CD4-positive, alpha-beta T cell treated with Interleukin-17A for 4 hours (primary cell): Measurements from ENCODE around the gene CEP20.
"Not testable (repeated sequence)": the region's sequence is repeated elsewhere in the genome, so short reads cannot be mapped to it uniquely, and the experiment has no call there.

Experiments used
- DNase-seq: peaks from one replicate; pipeline ENCODE4 v3.0.0-alpha.2; 2020; ENCODE audit warnings: mixed read lengths

Gene CEP20

DNA sequence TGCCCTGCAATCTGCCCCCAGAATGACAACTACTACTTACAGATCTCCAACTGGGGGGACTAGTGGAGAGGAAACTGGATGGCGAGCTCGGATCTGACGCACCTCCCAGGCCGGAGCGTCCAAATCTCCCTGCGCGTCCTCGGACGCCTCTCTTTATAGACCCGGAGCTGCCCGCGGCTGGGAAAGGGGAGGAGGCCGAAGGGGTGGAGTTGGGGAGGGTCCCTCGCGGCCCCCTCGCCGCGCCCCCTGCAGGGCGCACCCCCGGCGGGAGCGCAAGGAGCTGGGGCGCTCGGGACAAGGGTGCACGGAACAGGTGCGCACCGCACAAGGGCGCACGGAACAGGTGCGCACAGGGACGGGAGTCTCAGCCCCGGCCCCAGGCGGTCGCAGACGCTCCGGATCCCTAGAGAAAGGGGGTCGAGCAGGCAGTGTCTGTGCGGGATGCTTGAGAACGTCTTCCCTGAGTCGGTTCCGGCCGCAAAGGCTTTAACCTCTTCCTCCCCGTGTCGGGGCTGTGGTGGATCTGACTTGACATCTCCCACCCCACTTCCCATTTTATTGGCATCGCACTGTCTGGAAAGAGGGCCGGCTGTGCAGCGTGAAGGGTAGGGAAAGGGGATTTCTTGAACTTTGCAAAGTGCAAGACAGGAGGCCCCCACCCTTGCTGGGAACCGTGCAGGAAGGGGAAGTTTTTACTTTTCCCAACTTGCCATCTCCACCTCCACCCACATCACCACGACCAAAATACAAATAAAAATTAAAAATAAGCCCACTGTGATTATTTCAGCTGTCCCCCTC, 31.3 kb downstream of the CEP20 start, which contains the start of gene MYH11:
Gene MYH11 (minus strand): TSS at position 128 of the 798 bp plus-strand sequence. CDS start 18,776 bp downstream, outside the sequence.
- no peak for DNase-seq

DNA sequence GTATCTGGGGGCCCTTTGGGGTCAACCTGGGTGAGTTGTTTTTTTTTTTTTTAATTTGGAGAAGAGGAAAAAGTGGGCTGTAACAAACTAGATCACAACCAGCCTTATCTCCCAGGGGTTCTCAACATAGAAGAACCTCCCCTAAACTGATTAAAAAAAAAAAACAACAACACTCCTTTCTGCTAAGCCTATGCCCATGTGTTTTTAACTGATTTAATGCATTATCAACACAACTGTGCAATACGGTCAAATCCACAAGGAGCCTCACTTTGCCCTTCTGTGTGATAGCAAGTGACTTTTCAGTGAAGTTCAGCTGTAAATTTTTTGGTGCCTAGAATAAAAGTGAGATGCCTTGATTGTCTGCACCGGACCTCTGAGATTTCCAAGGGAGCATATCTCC, 32.2 kb downstream of the CEP20 start:
- no peak for DNase-seq

DNA sequence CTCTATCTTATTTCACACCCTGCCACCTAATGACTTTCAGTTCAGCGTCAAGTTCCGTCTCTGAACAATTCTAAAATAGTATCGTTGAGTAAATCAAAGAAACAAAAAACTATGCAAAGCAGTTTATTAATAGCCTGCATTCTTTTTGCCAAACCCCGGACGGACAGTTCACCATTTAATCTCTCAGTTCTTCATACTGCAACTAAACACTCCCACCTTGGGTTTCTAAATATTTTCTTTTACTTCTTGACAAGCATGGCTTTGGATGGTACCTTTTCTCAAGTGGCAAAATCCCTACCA, 32.7 kb downstream of the CEP20 start:
- no peak for DNase-seq

DNA sequence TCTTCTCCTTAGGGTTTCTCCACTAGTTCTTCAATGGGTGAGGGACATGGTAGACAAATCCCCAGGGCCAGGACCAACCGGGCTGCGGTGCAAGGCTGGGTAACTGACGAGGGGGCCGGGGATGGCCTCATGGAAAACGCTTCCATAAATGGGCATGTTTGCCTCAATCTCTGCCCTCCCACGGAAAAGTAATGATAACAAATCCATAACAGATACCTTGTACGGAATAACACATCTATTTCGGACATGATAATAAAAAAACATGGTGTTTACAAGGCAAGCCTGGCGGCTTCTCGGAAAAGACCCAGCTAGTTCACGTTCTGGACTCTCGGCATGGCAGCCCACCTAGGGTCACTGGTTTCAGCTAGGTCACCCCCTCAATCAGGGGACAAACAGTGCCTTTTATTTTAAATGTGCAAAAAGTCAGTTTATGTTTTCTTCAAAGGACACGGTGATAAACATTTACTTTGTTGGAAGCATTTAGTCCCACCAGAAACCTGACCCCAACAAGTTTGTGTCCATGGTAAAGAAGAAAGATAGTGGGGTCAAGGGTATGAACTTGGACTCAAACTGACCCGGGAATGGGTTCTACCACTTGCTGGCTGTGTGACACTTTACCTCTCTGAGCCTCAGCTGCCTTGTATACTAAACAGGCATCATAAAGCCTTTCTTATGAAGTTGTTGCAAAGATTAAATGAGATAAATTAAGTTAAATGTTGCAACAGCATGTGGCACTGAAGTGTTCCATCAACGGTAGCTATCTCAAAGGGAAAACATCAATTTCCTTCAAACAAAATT, 33.3 kb downstream of the CEP20 start:
- DNase-seq: no peak

DNA sequence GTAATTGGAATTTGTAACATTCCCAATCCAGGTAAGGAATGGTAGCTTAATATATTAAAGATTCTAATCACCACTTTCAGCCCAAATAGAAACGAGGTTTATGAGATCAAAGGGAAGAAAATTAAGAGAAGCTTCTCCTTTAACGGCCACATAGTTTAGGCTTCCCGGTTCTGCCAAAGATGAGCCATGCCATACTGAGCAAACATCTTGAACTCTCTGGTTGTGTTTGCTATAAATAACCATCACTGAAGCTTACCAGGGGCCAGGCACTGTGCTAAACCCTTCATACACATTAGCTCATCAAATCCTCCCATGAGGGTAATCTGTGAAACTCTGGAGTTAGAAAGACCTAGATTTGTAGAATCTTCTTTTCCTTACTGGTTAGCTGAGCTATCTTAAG, 34.3 kb downstream of the CEP20 start:
- no peak for DNase-seq

DNA sequence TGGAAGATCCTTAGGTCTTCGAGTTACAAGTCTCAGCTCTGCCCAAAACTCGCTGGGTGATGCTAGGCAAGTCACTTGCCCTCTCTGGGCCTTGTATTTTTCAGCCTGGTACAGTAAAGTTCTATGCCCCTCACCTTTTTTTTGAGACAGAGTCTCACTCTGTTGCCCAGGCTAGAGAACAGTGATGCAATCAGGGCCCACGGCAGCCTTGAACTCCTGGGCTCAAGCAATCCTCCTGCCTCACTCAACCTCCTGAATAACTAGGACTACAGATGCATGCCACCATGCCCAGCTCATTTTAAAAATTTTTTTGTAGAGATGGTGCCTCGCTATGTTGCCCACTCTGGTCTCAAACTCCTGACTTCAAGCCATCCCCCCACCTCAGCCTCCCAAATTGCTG, 35.4 kb downstream of the CEP20 start:
- DNase-seq: no peak

DNA sequence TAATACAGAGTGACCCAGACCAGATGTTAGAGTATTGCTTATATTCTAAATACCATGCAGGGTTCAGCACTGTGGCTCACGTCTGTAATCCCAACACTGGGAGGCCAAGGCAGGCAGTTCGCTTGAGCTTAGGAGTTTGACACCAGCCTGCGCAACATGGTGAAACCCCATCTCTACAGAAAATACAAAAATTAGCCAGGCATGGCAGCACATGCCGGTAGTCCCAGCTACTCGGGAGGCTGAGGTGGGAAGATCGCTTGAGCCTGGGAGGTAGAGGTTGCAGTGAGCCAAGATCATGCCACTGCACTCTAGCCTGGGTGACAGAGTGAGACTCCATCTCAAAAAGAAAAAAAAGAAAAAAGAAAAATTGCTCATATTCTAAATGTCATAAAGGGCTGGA, 37.8 kb downstream of the CEP20 start:
- not testable (repeated sequence) for DNase-seq

DNA sequence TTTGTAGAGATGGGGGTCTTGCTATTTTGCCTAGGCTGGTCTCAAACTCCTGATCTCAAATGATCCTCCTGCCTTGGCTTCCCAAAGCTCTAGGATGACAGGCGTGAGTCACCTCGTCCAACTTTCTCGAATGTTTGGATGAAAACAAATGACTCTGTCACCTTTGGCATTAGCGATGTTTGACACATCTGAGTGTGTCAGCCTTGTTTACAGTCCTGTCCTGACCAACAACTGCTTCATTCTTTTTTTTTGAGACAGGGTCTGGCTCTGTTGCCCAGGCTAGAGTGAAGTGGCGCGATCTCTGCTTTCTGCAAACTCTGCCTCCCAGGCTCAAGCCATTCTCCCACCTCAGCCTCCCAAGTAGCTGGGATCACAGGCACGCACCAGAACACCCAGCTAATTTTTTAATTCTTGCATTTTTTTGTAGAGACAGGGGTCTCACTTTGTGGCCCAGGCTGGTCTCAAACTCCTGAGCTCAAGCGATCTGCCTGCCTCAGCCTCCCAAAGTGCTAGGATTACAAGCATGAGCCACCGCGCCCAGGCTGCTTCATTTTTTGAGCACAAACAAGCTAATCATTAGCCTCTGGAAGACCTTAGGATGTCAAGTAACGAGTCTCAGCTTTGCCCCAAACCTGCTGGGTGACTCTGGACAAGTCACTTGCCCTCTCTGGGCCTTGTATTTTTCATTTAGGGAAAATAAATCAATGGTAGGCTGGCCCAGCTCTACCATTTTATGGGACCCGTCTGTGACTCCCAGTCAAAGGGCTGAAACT, 39.0 kb downstream of the CEP20 start:
- no peak for DNase-seq

DNA sequence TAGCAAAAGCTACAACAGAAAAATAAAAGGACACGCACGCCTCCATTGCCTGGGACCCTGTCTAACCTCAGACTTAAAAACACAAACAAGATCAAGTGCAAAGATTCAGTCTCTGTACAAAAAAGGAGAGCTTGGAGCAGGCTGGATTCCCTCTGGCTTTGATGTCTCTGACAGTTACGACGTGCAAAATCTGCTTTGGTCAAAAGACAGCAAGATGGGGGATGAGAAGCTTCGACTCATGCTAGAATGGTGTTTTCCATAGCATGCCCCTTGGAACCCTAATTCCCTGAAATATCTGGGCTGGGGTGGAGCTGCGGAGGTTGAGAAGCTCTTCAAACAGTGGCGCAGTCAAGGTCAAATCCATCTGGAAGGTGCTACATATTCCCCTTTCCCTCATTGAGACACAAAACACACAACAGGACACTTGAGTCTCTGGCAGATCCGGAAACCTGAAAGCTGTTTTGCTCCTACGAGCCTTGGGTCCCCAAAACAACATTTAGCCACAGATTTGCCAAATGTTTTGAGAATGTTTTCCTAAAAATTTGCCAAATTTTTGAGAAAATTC, 40.7 kb downstream of the CEP20 start:
- DNase-seq: no peak

DNA sequence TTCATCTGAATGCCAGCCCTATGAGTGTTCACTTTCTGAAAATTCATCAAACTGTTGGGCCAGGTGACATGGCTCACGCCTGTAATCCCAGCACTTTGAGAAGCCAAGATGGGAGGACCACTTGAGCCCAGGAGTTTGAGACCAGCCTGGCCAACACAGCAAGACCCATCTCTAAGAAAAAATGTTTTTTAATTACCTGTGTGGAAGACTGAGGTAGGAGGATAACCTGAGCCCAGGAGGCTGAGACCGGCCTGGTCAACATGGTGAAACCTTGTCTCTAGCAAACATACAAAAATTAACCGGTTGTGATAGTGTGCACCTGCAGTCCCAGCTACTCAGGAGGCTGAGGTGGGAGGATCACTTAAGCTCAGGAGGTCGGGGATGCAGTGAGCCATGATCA, 41.9 kb downstream of the CEP20 start:
- no peak for DNase-seq

DNA sequence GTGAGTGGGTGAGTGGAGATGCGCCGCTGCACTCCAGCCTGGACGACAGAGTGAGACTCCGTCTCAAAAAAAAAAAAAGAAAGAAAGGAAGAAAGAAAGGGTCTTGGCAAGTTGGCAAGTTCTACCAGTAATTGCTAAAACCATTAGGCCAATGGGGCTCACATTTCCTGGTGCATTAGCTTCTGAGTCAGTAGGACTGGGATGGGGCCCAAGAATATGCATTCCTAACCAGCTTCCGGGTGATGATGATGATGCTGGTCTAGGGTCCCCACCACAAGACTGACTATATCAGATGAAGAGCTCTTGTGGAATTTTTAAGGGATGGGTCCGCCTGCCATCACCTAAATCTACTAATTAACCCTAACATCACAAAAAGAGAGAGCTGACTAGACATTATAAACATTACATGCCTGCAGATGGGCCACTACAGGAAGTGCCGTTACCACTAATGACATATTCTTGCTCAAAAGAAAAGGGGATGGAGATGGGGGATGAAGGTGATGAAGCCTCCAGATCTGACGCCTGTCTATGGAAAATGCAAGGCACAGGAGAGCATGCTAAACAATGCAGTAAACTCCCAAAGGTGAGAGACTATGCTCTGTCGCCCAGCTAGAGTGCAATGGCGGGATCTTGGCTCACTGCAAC, 44.6 kb downstream of the CEP20 start:
- no peak for DNase-seq

DNA sequence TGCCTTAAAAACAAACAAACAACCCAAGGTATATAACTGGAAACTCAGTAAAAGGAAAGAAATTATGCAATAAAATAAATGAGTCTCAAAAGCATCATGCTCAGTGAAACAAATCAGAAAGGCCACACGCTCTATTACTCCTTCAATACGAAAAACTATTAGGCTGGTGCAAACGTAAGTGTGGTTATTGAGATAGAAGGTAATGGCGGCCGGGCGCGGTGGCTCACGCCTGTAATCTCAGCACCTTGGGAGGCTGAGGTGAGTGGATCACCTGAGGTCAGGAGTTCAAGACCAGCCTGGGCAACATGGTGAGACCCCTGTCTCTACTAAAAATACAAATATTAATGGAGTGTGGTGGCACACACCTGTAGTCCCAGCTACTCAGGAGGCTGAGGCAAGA, 49.2 kb downstream of the CEP20 start:
- not testable (repeated sequence) for DNase-seq

DNA sequence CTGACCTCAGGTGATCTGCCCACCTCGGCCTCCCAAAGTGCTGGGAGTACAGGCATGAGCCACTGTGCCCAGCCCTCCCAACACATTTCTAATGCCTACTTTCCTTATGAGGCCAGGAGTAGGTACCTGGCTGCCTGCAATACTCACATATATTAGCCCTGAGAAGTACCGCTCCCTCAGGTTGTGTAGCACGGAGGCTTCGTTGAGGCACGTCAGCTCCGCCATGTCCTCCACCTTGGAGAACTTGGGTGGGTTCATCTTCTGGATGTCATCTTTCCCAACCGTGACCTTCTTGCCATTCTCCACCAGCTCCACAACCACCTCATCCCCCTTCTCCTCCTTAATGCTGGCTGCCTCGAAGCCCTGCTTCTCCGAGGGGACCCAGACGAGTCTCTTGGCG, 50.6 kb downstream of the CEP20 start:
- DNase-seq: no peak

DNA sequence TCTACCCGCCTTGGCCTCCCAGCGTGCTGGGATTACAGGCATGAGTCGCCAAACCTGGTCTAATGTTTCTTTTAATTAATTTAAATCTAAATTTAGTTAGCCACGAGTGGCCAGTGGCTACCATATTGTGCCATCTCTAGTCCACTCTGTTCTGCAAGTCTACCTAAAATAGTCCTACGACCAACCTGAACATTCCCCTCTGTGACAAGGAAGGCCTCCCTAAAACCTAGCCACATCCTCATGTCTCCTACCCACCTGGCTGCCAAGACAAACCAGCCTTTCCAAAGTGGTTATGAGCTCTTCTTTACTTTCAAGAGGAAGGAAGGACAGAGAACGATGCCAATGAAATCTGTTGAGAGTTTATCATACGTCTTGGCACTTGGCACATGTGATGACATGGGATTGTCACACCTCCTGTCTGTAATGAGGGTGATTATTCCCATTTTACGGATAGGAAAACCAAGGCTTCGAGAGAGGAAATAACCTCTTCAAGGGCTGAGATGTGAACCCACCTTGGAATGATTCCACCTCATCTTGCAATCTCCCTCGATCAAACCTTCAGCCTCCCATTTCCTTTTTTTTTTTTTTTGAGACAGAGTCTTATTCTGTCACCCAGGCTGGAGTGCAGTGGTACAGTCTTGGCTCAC, 51.3 kb downstream of the CEP20 start:
- DNase-seq: no peak

DNA sequence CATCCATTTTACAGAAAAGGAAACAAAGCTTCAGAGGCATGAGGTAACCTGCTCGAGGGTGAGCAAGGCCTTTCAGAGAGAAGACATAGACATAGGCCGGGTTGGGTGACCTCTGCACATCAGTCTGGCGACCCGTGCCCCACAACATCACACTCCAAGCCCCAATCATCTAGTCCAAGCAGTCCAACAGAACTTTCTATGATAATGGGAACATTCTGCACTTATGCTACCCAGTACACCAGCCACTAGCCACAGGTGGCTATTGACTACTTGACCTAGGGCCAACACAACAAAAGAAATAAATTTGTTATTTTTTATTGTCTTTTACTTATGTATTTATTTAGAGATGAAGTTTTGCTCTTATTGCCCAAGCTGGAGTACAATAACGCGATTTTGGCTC, 52.3 kb downstream of the CEP20 start:
- DNase-seq: no peak

DNA sequence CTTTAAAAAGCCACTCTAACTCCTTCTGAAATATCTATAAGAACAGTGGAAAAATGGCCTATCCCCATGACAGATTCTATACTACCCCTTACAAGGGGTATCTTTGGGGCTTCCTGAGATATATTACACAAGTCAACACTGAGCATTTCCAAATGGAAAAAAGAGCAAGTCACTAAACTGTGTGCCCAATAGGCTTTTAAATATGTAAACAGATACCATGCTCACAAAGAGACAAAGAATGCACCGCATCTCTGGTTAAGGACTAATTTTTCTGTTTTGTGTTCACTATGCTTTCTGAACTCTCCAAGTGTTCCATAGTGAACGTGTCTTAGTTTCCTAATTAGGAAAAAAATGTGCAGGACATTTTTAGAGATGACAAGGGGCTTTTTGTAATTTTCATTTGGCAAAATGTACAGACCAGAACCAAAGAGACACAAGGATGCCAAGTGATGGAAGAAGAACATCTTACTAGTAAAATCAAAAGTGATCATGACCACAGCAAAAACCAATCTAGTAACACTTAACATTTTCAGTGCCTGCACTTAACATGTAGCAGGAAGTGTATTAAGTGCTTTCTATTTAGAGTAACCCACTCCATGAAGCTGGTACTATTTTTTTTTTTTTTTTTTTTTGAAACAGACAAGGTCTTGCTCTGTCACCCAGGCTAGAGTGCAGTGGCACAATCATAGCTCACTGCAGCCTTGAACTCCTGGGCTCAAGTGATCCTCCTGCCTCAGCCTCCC, 53.1 kb downstream of the CEP20 start:
- no peak for DNase-seq

DNA sequence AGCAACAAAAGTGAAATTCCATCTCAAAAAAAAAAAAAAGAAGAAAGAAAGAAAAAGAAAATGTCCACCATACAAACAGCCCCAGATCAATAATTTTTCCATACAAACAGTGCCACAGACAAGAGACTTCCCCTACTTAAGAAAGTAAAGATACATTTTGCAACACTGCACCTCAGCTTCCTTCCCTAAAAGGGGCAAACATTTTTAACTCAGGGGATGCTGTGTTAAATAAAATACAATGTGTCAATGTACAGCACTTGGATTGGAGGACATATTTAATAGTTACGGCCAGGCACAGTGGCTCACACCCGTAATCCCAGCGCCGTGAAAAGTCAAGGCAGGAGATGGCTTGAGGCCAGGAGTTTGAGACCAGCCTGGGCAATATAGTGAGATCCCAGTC, 53.9 kb downstream of the CEP20 start:
- DNase-seq: no peak

DNA sequence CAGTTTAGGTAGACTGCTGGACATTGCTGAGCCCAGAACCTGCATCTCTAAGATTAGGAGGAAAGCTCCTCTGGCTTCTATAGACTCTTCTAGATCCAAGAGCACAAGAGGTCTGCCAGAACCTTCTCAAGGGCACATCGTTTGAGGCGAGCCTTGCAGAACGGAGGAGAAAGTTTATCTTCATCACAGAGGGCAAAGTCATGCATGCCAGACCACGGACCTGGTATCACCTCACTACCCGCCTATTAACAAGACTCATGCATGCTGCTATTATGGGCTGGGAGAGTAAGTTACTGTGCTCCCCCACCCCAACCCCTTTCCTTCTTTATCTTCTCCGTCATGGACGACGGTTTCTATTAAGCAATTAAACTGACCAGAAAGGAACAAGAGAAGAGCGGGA, 54.9 kb downstream of the CEP20 start:
- no peak for DNase-seq

DNA sequence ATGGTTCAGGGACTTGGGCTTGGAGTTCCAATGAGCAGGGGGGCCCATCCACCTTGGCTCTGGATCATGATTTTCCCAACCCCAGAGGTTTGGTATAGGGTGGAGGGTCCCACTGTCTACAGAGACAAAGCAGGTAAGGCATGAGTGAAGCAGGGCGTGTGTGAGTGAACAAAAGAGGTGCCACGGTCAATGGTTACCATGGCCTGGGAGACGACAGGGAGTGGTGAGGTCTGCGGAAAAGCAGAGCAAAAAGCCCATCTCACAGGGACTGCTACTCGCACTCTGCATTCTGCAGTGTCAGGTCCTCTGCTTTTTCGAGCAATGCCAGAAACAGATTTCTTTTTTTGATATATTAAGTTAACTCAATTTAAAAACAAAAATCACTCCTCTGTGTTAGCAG, 56.2 kb downstream of the CEP20 start:
- DNase-seq: no peak

DNA sequence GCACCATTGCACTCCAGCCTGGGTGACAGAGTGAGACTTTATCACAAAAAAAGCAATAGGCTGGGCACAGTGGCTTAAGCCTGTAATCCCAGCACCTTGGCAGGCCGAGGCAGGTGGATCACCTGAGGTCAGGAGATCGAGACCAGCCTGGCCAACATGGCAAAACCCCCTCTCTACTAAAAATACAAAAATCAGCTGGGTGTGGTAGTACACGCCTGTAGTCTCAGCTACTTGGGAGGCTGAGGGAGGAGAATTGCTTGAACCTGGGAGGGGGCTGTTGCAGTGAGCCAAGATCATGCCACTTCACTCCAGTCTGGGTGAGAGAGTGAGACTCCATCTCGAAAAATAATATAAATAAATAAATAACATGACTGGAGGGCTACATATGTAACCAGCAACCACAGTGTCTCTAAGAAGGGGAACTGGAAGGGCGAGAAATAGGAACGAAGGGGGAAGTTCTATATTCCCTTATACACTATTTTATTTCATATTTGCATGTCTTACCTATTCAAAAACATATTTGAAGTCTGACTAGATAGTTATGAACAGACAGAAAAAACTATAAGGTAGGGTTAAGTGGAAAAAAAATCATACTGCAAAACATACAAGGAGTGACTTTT, 57.5 kb downstream of the CEP20 start:
- no peak for DNase-seq

DNA sequence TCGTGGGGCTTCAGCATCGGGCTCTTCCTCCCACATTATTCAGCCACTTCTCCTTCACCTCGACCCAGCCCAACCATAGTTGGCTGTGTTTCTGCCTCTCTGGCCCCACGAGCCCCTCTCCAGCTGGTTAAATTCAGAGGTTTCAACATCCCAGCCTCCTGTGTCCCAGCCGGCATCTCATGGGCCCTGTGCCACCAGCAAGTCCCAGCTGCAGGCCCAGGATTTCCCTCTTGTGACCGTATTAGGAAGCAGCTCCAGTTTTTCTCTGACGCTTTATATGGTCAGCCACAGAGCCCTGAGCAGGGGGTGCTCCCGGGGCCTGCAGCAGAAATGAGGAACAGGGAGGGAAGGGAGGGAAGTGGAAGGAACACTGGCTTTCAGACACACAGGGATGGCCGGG, 58.9 kb downstream of the CEP20 start:
- DNase-seq: no peak
